ENCODE data around the gene TMEM131.
"Not testable (repeated sequence)": the region's sequence is repeated elsewhere in the genome, so short reads cannot be mapped to it uniquely, and the experiment has no call there.

The TMEM131 gene

DNA sequence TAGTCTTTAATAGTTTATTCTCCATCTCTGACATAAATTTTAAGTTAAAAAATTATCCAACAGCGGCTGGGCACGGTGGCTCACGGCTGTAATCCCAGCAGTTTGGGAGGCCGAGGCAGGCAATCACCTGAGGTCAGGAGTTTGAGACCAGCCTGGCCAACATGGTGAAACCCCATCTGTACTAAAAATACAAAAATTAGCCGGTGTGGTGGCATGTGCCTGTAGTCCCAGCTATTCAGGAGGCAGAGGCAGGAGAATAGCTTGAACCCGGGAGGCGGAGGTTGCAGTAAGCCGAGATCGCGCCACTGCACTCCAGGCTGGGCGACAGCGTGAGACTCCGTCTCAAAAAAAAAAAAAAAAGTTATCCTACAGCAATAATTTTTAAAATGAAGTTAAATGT lies 39.0 kb downstream of the TMEM131 start:
- DNase-seq (ENCODE audit: low read depth in 2 of 2), result not testable (repeated sequence)

DNA sequence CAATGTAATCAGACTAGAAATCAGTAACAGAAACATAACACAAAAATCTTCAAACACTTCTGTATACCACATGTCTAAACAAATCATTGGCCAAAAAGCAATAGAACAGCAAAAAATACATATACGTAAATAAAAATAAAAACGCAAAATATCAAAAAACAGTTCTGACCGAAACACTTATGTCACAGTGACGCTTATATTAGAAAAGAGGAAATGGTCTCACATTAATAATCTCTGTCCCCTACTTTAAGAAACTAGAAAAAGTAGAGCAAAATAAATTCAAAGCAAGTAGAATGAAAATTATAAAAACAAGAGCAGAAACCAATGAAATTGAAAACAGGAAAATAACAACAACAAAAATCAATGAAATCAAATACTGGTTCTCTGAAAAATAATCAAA lies 41.9 kb downstream of the TMEM131 start:
- DNase-seq (ENCODE audit: low read depth in 2 of 2), result no peak

DNA sequence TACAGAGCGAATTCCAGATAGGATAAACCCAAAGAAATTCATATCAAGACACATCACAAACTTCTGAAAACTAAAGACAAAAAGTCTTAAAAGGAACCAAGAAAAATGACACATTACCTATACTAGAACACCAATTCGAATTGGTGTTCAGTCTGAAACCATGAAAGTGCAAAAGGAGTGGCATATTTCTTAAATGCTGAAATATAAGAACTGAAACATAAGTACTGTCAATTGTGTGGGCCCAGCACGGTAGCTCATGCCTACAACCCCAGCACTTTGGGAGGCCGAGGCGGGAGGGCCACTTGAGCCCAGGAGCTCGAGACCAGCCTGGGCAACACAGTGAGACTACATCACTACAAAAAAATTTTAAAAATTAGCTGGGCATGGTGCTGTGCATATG lies 43.4 kb downstream of the TMEM131 start:
- DNase-seq (ENCODE audit: low read depth in 2 of 2), result no peak

DNA sequence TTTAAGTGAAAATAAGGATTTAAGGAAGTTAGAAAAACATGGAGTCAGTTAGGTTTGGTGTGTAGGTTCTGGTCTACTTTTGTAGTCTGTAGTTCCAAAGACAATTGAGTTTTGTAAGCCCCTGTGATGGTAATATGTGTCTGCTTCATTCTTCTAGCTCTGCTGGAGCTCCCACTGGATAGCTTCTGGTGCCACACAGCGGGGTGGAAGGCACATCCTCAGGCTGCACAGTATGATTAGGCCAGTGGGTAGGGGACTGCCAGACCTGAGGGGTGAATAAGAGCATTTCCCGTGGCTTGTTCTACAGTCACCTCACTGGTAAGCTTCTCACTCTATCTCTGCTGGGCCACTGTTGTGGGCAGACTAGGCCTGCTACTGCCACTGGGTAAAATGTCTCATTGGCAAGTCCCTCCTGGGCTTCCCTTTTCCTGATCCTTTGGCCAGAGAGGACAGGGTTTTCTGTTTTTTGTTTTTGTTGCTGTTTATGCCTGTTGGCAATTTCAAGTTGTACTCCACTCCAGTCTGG lies 44.5 kb downstream of the TMEM131 start:
- DNase-seq (ENCODE audit: low read depth in 2 of 2), result no peak

DNA sequence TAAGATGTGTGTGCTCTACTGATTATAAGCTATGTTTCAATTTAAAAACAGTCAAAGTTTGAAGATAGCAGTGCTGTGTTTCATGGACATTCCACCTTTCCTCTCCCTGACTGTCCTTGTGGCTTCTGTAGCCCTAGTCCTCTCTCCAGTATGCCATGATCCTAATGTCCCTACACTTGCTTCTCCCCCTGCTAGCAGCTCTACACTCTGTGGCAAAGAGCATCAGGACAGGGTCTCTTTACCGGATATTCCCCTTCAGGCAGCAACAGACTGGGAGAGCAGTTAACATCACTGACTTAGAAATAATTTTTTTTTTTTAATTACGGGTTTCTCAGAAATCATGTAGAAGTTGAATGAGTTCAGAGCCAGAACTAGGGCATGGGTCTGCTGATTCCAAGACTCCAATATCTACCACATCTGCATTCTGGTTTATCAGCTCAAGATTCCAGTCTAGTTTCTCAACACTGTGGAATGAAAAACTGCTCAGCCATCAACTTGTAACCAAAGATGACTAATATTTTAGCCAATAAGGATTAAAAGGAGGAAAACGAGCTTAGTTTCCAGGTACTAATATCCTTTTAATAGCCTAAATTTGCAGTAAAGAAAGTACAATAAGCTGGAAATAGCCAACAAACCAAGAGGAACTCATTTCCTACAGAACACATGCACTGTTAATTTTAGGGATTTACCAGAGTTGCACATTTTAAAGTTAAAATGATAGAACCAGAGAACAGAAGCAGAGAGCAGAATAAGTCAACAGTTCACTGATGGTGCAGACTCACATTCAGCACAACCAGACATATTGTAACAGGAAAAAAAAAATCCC lies 45.2 kb downstream of the TMEM131 start:
- DNase-seq (ENCODE audit: low read depth in 2 of 2), result no peak

DNA sequence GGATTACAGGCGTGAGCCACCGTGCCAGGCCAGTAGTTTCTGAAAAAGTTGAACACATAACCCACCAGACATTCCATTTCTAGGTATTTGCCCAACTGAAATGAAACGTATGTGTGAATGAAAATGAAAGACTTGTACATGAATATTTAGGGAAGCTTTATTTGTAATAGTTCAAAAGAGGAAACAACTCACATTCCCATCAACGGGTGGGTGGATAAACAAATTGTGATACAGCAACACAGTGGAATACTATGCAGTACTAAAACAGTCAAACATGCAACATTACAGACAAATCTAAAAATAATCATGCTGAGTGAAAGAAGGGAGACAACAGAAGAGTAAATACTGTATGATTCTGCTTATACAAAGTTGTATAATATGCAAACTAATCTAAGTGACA lies 46.8 kb downstream of the TMEM131 start:
- no peak for DNase-seq (ENCODE audit: low read depth in 2 of 2)

DNA sequence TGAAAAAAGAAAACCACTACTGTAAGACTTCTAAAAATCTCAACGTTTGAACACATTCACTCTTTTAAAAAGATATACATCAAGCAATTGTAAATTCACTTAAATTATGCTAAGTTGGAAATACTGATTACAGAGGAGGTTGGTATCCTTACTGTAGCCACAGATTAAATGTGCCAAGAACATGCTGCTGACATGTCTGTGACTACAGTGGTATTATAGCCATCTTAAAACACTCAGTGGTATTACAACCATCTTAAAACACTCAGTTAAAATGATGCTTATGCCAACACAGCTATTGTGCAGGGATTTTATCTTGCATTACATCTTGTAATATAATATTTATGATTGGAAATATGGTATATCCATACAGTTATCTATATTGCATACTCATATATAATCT lies 50.0 kb downstream of the TMEM131 start:
- no peak for DNase-seq (ENCODE audit: low read depth in 2 of 2)

DNA sequence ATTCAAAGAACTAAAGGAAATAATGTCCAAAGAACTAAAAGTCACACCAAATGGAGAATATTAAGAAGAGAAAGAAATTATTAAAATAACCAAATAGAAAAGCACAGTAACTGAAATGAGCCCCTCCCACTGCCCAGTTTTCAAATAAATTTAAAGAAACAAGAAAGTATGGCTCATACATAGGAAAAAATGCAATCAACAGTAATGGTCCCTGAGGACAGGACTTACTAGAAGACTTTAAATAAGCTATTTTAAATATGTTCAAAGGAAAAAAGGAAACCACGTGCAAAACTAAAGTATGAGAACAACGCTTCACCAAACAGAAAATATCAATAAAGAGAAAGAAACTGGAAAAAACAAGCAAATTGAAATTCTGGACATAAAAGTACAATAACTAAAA lies 58.9 kb downstream of the TMEM131 start:
- no peak for DNase-seq (ENCODE audit: low read depth in 2 of 2)

DNA sequence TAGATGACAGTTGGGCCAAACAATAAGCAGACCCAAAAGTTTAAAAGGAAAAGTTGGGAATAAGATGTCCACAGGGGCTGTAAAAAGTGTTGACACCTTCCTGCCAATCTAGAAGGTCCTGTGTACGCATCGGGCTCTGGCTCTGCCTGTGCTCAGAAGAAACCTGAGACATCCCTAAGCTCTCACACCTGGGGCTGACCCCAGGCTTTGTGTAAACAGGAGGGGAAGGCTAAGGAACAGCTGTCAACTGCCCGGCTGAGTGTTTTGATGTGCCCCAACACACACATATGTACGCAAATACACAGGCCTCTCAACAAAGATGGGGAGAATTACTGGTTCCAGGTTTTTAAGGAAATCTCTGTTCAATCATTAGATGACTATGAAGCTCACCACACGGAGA lies 59.5 kb downstream of the TMEM131 start:
- no peak for DNase-seq (ENCODE audit: low read depth in 2 of 2)

DNA sequence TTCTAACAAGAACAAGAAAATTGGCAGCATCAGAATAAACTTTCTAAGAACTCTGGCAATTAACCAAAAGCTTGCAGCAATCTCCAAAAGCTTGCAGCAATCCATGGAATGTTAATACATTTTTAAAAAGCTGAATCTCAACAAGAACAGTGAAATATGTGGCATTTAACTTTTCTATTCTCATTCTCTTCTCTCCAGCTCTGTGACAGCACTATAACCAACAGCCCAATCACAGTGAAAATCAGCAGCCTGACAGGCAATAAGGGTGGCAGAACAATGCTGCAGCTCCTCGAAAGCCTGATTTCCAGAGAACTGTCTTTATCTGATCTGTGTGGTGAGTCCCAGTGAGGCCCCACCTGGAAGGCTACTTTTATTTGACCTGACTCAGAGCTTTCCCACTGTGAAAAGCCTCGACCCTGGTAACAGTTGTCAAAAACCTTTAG lies 60.0 kb downstream of the TMEM131 start:
- no peak for DNase-seq (ENCODE audit: low read depth in 2 of 2)

DNA sequence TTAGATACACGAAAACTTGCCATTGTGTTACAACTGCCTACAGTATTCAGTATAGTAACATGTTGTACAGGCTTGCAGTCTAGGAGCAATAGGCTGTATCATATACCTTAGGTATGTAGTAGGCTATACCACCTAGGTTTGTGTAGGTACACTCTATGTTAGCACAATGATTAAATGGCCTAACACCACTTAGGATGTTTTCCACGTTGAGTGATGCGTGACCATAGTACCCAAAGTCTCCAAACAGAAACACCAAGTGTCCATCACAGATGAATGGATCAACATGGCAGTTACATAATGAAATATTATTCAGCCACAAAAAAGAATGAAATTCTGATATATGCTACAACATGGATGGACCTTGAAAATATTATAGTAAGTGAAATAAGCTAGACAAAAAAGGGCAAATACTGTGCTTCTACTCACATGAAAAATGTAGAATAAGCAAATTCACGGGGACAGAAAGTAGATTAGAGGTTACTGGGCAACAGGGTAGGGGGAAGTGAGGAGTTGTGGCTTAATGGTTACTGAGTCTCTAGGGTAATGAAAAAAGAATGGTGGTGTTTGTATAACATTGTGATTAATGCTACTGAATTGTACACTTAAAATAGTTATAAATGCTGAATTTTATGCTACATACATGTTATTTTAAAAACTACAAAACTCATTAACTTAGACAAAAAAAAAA lies 62.6 kb downstream of the TMEM131 start:
- DNase-seq (ENCODE audit: low read depth in 2 of 2), result no peak

DNA sequence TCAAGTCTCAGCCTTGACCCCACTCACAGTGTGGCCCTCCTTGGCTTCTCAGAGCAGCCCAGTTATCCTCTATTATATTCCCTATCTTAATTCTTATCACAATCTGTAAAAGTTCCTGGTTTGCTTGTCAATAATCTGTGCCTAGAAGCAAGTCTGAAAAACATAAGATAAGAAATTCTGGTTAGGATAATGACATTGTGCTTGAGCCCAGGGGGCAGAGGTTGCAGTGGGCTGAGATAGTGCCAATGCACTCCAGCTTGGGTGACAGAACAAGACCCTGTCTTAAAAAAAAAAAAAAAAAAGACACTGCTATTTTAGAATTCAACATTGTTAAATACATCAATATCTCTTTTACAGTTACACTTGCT lies 63.9 kb downstream of the TMEM131 start:
- DNase-seq (ENCODE audit: low read depth in 2 of 2), result no peak

DNA sequence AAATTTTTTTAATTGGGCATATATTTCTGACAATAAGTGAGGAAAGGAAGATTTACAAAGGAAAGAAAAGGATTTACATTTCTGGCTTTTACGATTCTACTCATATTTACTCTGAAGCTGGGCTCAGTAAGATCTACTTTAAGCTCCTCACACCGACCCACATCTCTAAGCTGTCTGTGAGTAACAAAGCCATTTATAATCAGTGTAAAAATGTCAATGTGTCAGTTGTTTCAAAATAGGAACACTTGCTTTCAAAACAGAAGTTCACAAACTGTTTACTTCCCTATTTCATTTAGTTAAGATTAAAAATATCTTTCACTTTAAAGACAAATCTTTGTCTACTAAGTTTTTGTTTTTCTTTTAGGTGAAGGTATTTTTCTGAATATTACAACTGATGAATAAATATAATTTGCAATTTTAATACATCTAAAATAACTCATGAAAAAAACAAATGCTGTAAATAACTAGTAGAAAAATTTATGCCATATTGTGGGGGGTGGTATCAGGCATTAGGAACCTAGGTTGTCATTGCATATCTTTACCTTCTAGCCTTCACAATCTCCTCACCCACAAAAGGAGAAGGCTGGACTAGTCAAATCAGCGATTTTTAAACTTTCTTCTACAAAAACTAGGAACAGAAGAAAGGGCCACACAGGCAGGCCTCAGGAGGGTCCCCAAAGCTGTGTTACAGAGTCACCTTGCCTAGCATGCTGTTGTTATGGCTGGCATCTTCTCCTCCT lies 64.5 kb downstream of the TMEM131 start:
- DNase-seq (ENCODE audit: low read depth in 2 of 2), result no peak

DNA sequence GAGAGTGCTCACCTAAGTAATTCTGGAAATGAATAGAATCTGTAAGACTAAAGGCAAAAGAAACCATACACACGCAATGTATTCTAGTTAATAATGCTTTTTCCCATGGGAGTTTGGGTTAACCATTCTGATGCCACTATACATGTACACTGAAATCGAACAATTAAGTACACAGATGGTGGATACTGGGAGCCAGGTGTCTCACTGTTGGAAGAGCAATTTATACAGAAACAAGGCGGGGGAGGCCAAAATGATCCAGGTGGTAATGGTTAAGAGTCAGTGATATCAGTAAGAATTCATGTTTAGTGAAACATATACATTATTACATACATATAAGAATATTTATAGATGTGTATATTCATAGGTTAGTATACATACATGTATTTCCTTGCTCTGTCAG lies 67.2 kb downstream of the TMEM131 start:
- DNase-seq (ENCODE audit: low read depth in 2 of 2), result no peak

DNA sequence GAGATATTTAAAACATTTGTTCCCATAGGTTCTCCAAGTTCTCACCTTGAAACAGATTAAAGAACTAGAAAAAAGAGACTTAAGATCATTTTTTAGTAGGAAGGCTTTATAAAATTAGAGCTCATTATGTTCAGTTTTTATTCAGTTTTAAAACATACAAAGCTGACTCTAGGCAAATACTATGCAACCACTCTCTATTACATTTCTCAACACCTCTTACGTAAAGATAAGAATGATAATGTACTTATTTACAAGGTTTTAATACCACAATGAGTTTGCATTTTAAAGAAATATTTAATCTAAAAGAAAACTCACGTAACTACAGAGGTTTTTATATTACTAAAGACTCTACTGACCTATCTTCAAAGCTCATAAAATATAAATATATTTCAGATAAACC lies 68.8 kb downstream of the TMEM131 start:
- DNase-seq (ENCODE audit: low read depth in 2 of 2), result no peak

DNA sequence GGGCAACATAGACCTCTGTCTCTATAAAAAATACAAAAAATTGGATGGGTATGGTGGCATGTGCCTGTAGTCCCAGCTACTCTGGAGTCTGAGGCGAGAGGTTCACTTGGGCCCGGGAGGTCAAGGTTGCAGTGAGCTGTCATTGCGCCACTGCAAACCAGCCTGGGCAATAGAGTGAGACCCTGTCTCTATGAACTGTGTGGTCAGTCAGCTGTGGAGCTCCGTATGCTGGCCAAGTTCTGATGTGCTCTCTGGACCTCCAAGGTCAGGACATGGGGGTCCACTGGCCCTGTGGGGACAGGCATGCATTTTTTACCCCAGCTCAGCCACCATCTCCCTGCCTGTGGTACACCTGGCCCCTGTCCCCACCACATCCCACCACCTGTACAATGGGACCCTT lies 71.6 kb downstream of the TMEM131 start:
- no peak for DNase-seq (ENCODE audit: low read depth in 2 of 2)

DNA sequence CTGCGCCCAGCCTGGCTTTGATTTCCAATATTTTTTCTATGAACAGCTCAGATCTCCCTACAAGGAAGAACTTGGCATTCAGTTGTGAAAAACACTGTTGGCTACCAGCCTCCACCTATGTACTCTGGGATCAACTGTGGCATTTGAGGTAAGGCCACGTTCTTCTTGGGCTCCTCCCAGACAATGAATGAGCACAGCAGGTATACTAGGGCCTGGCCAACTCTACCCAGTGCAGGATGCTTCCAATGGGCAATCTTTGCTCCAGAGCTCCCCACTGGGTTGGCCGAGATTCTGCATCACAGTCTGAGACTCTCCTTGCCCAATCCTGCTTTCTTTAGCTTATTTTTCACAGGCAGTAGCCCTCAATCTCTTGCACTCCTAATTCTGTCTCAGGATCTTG lies 75.9 kb downstream of the TMEM131 start:
- no peak for DNase-seq (ENCODE audit: low read depth in 2 of 2)

DNA sequence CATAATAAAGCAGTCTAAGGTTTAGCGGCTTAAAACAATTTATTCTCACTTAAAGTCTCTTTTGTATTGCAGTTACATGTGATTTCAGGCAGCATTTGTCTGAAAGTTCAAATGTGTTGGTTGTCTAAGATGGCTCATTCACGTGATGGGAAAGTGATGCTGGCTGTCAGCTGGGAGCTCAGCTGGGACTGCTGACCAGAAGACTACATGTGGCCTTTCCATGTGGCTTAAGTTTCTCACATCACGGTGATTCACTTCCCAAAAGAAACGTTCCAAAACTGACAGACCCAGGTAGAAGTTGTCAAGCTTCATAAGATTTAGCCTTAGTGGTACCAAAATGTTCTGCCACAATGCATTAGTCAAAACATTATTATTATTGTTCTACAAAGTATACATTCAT lies 76.9 kb downstream of the TMEM131 start:
- no peak for DNase-seq (ENCODE audit: low read depth in 2 of 2)

DNA sequence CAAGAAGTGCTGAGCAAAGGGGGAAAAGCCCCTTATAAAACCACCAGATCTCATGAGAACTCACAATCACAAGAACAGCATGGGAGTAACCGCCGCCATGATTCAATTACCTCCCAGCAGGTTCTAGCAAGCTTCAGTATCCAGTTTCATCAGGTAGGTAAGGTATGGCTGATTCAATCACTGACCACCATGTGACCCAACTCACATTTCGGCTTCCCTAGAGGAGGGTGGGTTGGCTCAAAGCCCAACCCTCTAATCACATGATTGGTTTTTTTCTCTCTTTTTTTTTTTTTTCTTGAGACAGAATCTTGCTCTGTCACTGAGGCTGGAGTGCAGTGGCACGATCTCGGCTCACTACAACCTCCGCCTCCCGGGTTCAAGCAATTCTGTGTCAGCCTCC lies 78.1 kb downstream of the TMEM131 start:
- DNase-seq (ENCODE audit: low read depth in 2 of 2), result not testable (repeated sequence)

DNA sequence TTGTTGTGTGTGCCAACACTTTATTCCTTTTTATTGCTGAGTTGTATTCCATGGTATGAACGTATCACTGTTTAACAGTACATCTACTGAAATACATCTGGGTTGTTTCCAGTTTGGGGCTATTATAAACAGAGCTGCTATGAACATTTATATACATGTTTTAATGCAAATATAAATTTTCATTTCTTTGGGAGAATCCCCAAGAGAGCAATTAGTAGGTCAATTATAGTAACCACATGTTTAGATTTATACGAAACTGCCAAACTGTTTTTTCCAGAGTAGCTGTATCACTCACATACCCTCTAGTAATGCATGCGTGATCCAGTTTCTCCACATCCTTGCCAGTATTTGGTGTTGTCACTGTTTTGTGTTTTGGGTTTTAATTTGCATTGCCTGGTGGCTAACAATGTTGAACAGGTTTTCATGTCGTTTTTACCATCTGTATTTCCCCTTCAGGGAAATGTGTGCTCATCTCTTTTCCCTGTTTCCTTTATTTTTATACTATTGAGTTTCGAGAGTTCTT lies 81.0 kb downstream of the TMEM131 start:
- DNase-seq (ENCODE audit: low read depth in 2 of 2), result no peak

DNA sequence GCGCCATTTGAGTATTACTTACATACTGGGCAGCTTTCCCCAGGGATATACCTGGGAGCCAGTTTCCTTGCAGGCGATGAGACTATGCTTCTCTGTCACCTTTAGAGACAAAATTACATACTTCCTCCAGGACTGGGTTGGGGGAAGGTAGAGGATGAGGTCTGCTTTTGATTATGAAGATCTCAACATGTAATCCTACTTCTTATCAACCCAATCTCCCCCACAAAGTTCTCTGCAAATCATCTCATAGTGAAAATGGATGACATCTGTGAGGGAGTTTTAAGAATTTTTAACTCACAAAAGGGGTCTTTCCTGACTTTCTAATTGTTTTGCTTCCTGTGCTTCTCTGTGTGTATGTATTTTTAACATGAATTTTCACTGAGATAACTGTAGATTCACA lies 81.9 kb downstream of the TMEM131 start:
- DNase-seq (ENCODE audit: low read depth in 2 of 2), result no peak

DNA sequence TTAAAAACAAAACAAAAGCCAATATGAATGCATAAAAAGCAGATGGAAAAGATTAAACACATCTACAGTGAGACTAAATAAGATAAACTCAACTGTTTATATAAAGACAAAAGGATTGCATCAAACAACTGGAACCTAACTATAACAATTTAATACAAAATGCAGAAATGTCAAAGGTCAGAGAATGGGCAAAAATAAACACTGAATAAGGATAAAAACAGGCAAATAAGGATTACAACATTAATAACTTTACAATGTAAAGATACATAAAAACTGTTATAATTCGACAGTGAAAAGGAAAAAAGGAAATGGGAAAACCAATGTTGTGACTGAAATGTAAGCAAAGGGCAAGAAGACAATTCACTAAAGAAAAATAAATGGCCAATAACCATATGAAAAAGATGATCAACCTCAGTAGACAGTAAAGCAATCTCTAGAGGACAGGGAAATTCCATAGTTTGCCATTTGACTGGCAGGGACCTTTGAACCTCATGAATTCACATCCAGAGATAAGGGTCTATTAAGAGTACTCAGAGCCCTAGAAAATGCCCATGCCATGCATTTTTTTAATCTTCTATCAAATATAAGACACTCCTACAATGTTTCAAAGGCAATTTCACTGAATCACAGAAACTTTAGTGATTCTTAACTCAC lies 83.7 kb downstream of the TMEM131 start:
- no peak for DNase-seq (ENCODE audit: low read depth in 2 of 2)

Measured in stimulated activated CD4-positive, alpha-beta T cell treated with anti-CD3 and anti-CD28 coated beads, Interleukin-1b, Interleukin-23, amount 100 ng/mL, for 4 hours (primary cell).